HS-5 (cell line): ENCODE measurements around the gene TREX2.

Source experiments
- DNase-seq: peaks from one replicate; pipeline ENCODE4 v3.0.0-alpha.2; 2012; ENCODE audit warnings: low read depth

The TREX2 gene

DNA sequence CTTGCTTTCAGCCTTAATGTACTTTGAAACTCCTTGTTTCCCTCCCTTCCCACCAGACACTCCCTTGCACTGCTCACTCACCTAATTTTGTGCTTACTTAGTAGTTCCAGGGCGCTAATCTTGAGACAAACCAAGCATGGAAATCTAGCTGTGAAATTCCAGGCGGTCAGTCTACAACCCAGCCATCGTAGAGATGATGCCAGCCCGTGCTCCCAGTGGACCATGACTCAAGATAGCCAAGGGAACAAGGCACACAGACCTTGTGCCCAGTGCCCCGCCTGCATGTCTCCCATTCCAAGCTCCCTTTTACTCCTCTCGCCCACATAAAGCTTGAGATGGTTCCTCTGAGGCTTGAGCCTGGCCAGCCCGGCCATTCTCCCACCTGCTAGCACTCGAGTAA is 11.1 kb downstream of the TREX2 start:
- no peak for DNase-seq

DNA sequence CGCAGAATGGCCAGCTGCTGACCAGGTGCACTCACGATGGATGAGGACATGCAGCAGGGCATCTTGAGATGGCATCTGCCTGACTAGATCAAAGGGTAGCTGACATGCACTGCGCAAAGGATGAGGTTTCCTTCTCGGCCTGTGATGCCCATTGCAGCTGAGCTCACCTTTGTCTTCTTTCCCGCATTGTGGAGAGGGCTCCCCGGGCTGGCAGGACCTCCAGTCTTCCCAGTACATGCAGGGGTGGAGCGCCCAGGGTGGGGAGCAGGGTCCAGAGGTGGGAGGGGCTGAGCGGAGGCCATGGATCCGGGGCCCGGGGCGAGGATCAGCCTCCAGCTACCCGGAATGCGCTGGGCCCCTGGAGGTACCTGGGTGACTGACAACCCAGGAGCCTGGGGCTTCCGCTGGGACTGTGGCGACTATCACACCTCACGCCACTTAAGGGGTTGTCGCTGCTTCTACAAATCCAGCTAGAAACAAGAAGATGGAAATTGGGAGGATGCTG is 12.0 kb downstream of the TREX2 start:
- DNase-seq, result no peak

DNA sequence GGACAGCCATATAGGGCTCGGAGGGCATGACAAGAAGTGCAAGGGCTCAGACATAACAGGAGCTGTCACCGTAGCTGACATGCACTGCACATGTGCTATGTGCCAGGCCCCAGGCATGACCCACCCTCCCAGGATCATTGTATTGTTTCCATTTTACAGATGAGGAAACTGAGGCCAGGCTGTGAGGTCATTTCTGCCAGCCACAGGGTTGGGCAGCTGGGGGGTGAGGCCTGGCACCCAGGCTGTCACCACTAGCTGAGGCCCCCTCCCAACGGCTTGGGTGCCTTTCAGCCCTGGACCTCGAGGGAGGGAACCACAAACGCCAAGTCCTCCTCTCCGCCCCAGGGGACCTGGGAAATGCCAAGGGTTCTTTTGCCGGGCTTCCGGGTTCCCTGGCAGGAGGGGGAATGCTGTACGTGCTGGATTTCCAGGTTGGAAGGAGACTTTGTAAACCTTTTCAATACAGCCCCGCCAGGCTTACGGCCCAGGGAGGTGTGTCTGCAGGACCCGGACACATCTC is 12.6 kb downstream of the TREX2 start:
- DNase-seq, result no peak

DNA sequence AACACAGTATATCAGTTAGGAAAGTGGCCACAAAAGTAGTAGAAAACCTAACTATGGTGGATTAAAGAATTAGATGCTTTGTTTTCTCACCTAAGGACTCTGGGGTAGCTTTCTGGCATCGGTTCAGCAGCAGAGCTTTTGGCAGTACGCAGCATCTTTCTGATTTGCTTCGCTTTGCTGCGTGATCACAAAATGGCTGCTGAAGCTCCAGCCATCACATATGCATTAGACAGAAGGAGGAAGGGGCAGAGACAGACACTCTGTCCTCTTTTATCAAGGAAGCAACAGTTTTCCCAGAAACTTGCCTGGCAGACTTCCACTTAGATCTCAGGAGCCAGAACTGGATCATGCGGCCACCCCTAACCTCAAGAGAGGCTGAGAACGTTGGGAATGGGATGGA is 15.1 kb downstream of the TREX2 start:
- DNase-seq, result no peak

DNA sequence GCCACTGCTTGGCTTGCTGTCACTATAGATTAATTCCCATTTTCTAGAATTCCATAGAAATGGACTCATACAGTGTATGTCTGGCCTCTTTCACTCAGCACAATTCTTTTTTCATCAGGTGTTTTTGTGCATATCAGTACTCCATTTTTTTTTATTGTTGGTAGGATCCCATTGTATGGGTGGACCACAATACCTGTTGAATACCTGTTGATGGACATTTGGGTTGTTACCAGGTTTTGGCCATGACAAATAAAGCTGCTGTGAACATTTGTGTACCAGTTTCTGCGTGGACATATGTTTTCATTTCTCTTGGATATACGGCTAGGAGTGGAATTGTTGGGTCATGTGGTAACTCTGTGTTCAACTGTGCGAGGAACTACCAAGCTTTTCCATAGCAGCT is 19.7 kb downstream of the TREX2 start:
- DNase-seq, result no peak

DNA sequence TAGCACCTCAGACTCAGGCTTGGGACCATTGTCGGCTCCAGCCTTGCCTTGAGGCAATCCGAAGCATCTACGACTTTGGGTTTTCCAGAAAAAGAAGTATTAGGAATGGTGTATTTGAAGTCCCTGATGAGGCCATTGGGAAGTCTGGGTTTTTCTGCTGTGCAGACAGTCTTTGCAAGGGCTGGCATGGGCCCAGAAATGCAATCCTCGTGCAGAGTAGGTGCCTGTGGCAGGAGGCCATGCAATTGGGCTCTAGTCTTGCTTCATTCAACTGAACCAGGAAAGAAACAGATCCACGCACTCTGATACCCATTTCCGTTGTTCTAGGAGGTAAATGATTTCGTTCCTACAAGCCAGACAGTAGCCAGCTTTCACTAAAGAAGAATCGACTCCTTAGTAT is 22.2 kb downstream of the TREX2 start:
- no peak for DNase-seq

DNA sequence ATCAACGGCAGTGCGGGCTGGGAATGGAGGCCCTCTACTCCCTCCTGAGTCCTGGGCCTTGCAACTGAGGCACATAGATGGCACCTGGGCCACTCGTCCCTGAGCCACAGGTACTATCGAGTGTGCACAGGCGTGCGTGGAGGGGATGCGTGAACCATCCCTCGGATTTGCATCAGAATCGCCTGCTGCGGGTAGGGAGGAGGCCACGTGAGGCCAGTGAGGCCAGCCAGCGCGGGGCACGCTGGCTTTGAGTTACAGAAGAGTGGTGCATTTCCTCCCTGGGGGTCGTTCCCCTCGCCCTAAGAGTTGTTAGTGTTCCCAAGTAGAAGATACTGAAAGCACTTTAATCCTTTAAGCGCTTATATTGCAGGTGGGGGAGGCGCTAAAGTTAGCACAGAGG is 24.0 kb downstream of the TREX2 start:
- DNase-seq, result no peak

DNA sequence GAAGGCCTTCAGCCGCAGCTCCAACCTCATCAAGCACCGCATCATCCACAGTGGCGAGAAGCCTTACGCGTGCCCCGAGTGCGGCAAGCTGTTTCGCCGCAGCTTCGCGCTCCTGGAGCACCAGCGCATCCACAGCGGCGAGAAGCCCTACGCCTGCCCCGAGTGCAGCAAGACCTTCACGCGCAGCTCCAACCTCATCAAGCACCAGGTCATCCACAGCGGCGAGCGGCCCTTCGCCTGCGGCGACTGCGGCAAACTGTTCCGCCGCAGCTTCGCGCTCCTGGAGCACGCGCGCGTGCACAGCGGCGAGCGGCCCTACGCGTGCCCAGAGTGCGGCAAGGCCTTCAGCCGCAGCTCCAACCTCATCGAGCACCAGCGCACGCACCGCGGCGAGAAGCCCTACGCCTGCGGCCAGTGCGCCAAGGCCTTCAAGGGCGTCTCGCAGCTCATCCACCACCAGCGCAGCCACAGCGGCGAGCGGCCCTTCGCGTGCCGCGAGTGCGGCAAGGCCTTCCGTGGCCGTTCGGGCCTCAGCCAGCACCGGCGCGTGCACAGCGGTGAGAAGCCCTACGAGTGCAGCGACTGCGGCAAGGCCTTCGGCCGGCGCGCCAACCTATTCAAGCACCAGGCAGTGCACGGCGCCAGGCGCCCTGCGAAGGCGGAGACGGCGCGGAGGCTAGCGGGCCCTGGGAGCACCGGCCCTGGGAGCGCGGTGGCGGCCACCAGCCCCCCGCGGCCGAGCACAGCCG is 24.8 kb downstream of the TREX2 start:
- DNase-seq, result no peak

DNA sequence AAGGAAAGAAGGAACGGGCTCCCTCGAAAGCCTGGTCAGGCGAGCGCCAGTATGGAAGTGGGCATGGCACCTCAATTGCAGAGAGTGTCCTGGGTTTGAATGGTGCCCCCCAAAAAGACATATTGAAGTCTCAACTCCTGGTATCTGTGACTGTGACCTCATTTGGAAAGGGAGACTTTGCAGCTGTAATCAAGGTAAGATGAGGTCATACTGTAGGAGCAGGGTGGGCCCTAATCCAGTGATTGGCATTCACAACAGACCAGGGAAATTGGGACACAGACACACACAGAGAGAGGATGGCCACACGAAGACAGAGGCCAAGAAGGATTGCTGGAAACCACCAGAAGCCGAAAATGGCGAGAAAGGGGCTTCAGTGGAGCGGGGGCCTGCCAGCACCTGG is 28.2 kb downstream of the TREX2 start:
- DNase-seq, result no peak

DNA sequence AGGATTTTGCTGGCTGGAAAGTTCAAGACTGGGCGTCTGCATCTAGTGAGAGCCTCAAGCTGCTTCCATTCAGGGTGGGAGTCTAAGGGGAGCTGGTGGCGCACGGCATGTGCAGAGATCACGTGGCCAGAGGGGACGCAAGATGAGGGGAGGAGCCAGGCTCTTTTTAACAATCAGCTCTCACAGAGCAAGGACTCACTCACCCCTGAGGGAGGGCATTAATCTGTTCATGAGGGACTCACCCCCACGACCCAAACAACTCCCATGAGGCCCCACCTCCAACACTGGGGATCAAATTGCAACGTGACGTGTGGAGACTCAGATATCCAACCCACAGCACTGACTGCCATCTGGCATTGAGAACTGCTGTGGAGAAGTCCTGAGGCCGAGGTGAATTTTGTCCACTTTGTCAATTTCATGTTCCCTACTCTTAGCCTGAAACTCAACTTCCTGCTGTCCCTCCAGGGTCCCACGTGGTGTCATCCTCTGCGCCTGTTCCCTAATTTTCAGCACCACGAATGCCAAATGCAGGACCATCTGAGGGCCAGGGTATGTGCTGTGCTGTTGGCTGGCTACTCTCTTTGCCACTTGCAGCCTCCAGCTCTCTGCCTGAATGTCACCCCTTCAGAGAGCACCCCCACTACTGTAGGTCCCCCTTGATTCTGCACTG is 28.9 kb downstream of the TREX2 start:
- no peak for DNase-seq

DNA sequence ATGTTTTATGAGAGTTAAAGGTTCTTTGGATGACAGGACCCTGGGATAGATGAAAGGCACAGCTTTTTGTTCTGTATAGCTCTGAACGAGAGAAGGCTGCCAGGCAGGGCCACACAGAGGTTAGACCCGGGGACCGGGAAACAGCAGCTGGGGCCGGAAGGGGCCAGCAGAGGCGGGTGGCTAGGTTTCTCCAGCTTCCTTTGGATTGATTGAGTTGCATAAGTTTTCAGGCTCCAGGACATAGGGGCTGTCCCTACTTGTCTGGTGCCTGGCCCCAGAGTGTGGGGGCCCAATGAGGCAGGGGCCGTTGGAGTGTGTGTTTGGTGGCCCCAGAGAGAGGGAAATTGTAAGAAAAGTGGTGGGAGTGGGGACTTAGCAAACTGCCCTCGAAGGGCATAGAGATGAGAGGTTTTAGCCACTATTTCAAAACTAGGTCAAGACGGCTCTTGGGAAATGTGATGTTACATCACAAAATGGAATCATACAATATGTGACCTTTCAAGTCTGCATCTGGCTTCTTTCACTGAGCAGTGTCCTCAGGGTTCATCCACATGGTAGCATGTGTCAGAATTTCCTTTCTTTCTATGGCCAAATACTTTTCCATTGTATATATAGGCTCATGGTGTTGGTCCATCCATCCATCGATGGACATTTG is 30.9 kb downstream of the TREX2 start:
- DNase-seq, result no peak

DNA sequence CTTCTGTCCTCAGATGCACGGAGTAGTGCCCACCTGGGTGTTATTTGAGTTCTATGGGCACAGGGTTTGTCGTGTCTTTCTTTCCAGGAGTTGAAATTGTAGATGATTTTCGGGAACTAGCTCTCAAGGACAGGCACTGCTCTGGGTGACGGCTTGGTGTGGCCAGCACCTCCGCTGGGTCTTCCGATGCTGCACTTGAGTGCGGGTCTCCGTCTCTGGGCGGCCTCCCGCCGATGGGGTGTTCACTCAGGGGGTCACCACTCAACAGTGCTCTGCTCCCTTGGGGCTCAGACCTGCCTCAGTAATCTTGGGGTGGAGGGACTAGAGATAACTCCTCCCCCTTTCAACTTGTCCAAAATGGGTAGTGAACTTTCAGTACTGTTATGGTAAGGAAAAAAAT is 32.1 kb downstream of the TREX2 start:
- DNase-seq, result no peak

DNA sequence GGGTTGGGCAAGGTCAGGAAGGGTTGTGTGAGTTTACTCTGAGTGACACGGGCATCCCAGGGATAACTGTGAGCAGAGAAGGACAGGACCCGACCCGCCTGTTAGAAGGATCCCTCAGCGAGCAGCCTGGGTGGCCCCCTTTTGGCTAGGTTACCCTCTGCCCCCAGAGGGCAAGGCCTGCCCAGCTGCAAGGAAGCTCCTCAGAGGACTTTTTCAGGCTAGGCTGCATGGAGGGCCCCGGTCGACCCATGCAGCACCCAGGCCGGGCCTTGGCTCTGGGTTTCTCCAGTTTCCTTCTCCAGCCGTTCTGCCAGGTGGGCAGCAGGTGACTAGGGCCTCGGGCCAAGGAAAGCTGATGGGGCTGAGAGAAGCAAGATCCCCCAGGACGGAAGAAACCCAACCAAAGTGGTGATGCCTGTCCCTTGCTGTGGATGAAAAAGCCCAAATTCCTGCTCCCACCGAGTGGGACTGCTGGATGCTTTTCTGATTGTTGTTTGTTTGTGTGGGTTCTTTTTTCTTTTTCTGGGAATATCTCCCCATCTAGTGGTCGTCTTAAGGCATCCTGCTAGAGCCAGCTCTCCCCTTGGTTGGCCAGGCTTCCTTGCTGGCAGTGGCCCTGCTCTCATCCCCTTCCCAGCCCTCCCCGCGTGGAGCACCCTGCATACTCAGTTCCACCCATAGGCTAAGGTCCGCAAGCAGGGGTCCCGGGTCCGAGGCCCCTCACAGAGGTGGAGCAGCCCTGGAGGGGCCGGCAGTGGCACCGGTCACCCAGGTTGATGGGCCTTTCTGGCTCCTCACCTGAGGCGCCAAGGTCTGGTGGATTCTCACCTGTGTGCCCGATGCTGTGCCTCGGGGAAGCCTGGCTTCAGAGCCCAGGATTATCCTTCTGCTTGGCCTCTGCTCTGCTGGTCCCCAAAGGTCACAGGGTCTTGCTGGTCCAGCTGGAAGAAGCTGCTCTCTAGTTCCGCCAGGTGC is 32.8 kb downstream of the TREX2 start:
- DNase-seq, result no peak

DNA sequence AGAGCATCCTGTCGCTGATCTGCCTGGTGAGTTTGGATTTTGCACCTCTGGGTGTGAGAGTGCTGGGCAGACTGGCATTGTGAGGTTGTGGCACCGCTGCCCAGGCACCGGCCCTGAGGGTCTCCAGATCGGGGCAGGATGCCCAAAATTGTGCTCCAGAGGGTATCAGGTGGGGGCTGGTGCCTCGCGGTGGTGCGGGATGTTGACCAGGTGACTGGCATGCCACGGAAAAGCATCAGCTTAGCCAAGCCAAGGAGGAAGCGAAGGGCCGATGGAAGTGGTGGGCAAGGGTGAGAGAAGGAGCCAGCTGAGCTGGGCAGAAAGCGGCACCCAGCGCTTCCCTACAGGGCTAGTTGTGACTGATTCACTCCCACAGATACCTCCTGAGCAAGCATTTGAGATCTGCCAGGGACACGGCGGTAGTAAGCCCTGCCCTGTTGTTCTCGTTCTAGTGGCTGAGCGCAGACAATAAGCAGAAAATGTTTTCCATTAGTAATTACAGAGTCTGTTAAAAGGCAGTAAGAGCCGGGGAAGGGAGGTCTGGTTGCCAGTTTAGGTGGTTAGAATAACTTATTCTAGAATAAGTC is 33.8 kb downstream of the TREX2 start:
- no peak for DNase-seq

DNA sequence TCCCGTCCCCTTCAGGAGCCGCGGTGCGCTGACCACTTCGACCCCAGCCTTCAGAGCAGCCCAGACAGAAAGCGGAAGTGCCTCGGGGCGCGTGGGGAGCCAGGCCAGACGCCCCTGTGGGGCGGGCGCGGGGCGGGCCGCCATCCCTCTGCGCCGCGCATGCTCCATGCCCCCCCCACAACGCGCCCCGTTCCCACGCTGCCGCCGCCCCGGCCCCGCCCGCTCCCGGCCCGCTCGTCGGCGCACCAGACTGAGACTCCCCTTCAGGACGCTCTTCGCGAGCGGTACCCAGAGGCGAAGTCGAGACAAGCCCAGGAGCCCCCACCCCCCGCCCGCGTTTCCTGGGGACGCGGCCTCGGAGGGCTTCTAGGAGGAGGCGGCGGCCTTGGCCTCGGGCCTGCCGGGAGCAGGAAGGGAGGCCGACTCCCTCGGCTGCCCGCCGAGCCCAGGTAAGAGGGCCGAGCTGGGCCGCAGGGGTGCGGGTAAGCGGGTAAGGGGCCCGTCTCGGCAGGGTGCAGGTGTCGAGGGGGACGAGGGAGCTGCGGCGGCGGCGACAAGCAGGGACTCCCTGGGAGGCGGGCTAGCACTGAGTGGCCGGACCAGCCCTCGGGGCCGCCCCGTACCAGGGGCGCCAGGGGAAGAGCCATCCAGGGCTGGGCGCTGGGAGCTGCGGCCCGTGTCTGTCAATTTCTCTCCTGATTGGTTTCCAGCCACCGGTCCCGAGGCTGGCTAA is 34.4 kb downstream of the TREX2 start, which contains the start of gene ZFP92:
TSS of gene ZFP92 (plus strand) at position 218 of the 733 bp plus-strand sequence. CDS start 6,851 bp downstream, outside the sequence.
- no peak for DNase-seq

DNA sequence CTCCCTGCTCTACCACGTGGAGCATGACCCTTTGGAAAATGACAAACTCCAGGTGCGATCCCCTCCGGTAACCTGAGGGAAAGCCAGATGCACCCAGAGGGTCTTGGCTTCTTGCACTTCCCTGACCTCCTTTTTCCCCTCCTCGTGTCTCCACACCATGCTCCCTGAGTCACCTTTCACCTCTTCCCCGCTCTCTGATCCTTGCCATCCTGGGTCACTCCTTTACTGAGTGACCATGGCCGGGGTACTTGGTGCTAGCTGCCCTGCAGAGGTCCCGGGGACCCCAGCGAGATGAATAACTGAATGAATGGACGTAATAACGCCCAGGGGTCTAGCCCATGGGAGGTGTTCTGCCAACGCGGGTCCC is 35.0 kb downstream of the TREX2 start:
- no peak for DNase-seq

DNA sequence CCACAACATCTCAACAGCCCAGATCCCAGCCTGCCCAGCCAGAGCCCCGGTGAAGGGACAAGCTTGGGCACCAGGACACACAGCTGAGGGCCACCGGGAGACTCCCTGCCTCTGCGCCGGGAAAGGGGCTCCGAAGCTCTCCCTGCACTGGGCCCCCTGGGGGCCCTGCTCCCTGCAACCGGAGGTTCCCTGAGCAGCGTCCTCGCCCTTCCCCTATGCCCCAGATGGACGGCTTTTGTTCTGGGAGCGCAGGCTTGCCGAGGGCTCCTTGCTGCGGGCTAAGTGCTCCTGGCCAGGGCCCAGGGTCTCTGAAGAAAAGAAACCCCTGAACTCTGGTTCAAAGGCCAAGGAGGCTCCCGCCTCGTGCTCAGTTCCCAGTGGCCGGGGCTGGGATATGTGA is 35.5 kb downstream of the TREX2 start:
- no peak for DNase-seq

DNA sequence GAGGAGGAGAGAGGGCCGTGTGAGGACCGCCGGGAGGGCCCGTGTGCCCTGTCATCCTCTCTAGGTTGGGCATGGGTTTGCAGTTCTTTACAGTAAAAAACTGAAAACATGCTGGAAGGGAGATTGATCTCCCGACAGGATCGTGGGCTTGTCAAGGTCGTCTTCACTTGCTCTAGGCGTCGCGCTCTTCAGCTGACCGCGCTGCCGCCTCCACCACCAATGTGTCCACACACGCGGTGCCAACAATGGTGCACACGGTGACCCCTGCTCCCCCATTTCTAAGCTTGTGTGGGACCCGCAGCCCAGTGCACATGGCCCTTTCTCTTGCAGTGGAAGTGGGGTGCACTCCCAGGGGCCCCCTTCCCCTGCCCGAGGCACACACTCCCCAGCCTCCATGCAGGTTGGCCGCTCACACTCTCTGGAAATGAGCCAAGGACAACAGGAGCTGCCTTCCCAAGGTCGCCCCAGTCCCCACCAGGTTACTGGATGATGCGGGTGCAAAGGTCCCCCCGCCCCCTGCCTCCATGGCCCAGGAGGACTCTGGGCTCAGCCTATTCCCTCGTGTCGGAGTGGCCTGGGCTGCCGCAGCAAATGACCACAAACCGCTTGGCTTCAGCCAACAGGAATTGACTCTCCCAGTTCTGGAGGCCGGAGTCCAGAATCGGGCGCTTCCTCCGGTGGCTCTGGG is 36.3 kb downstream of the TREX2 start:
- no peak for DNase-seq

DNA sequence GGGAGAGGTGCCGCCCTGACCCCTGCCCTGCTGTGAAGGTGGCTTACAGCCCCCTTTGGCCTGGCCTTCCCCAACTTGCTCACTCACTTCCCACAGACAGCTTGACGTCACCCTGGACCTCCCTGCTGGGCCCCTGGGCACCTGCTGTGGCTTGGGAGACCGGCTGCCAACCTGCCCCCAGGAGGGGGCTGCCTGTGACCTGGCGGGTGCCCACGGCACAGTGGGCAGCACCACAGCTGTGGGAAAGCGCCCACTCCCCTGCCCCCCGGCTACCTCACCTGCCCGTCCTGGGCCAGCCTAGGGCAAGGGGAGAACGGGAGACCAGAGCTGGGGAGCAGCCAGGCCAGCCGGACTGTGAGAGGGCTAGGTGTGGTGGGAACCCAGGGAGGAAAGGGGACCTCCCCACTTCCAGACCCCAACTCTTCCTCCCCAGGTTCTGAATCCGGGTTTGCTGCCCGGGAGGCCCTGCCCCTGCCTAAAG is 36.9 kb downstream of the TREX2 start:
- DNase-seq, result no peak

DNA sequence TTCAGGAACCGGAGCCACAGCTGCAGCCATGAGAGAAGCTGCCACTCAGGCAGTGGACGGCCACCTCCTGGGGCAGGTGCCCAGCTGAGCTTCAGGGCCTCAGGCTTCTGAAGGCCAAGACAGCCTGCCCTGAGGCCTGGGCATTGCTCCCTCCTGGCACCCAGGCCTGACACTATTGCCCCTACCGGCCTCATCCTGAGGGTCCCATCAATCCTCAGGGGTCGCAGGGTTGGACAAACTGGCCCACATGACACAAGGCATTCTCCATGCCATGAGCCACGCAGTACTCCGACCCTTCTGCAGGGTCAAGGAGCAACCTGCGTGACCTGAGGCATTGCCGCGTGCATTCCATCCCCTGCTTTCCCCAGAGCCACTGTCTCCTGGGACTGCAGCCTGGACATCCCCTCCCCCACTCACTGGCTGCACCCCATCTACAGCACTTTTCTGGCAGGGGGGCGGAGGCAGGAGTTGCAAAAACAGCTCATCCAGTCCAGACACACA is 37.6 kb downstream of the TREX2 start:
- no peak for DNase-seq
